Suppressor macrophage treated with lipopolysaccharide for 4 hours (primary cell): ENCODE measurements around the gene PFKFB1.

Source experiments
- DNase-seq: peaks from one replicate; pipeline ENCODE4 v3.0.0-alpha.2; 2020

Gene PFKFB1

DNA sequence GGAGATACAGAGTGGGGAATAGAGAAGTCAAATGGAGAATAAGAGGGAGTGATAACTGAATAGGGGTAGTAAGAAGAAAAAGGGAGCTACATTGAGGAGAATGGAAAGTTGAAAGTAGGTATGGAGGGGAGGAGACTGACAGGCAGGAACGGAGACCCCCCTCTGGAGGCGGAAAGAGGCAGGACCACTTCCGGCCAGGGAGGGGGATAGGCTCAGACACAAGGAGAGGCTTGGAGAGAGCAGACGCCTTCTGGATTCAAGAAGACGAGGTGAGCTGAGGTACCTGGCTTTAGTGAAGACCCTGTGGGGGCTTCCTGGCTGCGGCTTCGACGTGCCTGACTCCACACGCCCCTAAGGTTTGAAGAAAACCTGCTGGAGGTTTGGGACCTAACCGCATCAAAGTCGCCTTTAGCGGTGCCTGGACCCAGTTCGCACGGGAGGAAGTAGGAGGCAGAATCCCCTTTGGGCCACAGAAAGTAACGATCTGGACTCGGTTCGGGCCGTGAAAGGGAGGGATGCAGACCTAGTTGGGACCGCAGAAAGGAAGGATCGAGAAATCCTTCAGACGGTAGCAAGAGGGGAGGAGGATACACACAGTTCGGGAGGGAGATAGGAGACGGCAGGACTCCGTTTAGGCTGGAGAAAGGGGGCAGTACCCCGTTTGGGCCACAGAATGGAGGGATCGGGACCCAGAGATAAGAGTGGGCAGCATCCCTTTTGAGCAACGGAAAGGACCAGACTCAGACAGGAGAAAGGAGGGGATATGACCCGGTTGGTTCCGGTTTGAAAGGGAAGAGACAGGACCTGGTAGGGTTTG, 73.2 kb downstream of the PFKFB1 start, which contains the start of gene TRO:
TRO (plus strand) TSS at position 215 of the 817 bp plus-strand sequence. CDS start 1,423 bp downstream, outside the sequence.
- DNase-seq: no peak

DNA sequence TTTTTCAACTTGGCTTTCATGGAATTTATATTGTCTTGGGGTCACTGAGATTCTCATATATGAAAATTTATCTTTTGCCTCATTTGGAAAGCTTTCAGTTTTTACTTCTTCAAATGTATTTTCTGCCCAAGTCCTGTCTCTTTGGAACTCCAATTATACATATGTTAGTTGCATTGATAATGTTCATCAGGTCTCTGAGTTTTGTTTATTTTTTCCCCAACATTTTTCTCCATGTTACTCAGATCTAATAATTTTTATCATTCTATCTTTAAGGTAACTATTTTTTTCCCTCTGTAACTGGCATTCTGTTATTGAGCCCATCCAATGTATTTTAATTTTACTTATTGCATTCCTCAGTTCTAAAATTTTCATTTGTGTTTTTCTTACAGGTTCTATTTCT, 84.0 kb downstream of the PFKFB1 start:
- DNase-seq: no peak

DNA sequence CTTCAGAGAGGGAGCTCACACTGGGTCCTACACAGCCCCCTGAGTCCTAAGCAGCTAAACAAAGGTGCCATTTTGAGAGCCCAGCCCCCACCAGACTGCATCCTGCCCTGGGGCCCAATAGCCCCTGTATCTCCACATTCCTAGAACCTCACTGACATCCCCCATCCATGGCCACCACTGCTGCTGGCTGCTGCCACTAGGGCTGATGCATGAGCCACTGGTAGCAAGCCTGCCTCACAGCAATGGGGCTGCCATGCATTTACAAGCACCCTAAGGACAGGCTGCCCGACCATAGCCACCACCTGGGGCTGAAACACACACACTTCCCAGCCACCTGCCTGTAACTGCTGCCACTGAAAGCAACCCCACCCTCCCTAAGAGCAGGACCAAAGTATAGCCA, 99.8 kb downstream of the PFKFB1 start:
- no peak for DNase-seq

DNA sequence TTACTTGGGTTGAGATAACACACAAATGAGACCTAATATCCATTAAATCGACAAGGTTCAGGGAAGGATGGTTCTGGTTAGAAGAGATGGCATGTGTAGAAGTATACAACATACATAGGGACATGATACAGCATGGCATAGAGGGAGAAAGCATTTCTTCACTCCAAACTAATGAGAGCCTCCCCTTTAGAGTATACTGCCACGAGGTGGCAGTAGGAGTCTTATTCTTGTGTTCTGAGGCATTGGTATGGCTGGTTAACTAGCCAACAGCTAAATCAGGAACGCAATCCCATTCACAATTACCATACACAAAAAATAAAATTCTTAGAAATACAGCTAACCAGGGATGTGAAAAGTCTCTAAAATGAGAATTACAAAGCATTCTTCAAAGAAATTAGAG, 102.4 kb downstream of the PFKFB1 start:
- peak; percentile 43 for DNase-seq

DNA sequence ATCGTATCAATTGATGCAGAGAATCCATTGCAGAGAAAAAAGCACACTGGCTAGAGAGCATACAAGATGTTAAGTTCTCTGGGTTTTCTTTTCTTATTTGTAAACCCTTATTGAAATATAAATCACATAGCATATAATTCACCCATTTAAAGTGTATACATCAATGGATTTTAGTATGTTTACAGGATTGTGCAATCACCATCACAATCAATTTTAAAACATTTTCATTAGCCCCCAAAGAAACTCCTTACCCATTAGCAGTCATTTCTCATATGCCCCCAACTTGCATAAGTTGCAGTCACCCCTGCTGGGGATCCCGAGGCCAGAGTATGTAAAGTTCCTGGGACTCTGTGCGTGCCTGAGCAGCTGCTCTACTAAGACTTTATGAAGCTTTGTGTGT, 108.2 kb downstream of the PFKFB1 start:
- DNase-seq: no peak
